Endodermal cell (in vitro differentiated cells): ENCODE data around the gene ELOA2. TPM values are rescaled to one million over a fixed set of nuclear protein-coding genes. Genes with fewer than 3 reads are reported as not detected.
"Not testable (repeated sequence)": the region's sequence is repeated elsewhere in the genome, so short reads cannot be mapped to it uniquely, and the experiment has no call there.

Experiments
- DNase-seq: peaks from one replicate; pipeline ENCODE4 v3.0.0-alpha.2; 2017
- H3K27ac ChIP-seq: 2 replicates; pipeline ENCODE4 v1.5.1; 2013; ENCODE audit warnings: mild to moderate bottlenecking, low read depth, low read length, moderate library complexity
- H3K27me3 ChIP-seq: 2 replicates; pipeline ENCODE4 v1.6.1; 2013; ENCODE audit warnings: mild to moderate bottlenecking, low read length, moderate library complexity; ENCODE audit not compliant: insufficient read depth, control insufficient read depth, poor library complexity, severe bottlenecking
- H3K36me3 ChIP-seq: 2 replicates; pipeline ENCODE4 v1.7.0; 2013; ENCODE audit warnings: mild to moderate bottlenecking, low read length, moderate library complexity; ENCODE audit not compliant: control insufficient read depth, insufficient read depth
- H3K4me1 ChIP-seq: one replicate; pipeline ENCODE4 v1.7.0; 2013; ENCODE audit warnings: low read length; ENCODE audit not compliant: control insufficient read depth, insufficient read depth
- H3K4me3 ChIP-seq: 2 replicates; pipeline ENCODE4 v1.5.1; 2013; ENCODE audit warnings: mild to moderate bottlenecking, low read length, moderate library complexity
- H3K9ac ChIP-seq: 2 replicates; pipeline ENCODE4 v1.6.1; 2013; ENCODE audit warnings: mild to moderate bottlenecking, low read length, moderate library complexity; ENCODE audit not compliant: poor library complexity, severe bottlenecking; ENCODE audit errors: extremely low read depth
- H3K9me3 ChIP-seq: 2 replicates; pipeline ENCODE4 v1.6.1; 2013; ENCODE audit warnings: mild to moderate bottlenecking, low read length, moderate library complexity; ENCODE audit not compliant: control insufficient read depth
- H3K27ac Mint-ChIP-seq: 2 replicates; pipeline ENCODE4 v1.8.0; 2020; ENCODE audit warnings: mixed read lengths
- H3K27me3 Mint-ChIP-seq: 2 replicates; pipeline ENCODE4 v1.8.0; 2021; ENCODE audit warnings: mild to moderate bottlenecking, mixed read lengths; ENCODE audit not compliant: insufficient read depth
- H3K36me3 Mint-ChIP-seq: 2 replicates; pipeline ENCODE4 v1.8.0; 2020; ENCODE audit warnings: low read depth, mixed read lengths
- H3K4me1 Mint-ChIP-seq: 2 replicates; pipeline ENCODE4 v1.8.0; 2020; ENCODE audit warnings: mixed read lengths
- H3K4me3 Mint-ChIP-seq: 2 replicates; pipeline ENCODE4 v1.8.0; 2020; ENCODE audit warnings: mild to moderate bottlenecking, moderate library complexity, mixed read lengths
- H3K9me3 Mint-ChIP-seq: 2 replicates; pipeline ENCODE4 v1.8.0; 2020; ENCODE audit warnings: mild to moderate bottlenecking, mixed read lengths
- WGBS, 2 experiments: methylation state at CpG; one replicate each; pipeline versions ENCODE4 v1.1.5 to v1.1.7; 2013; ENCODE audit warnings: missing lambda C conversion rate in 2 of 2, mixed read lengths in 1 of 2; ENCODE audit not compliant: insufficient coverage in 1 of 2, insufficient read length in 1 of 2; 5-methylcytosine and 5-hydroxymethylcytosine counted together
- total RNA-seq, 2 donors: library from RNA; stranded (reverse); fragmentation: NEBNext Ultra II Directional in 1 of 2; extraction: Animal tissue kit (Norgen Biotek cat#: 25700) in 1 of 2; gene quantifications; 2 replicates in 1 of 2; 3 replicates in 1 of 2; pipeline ENCODE4 v1.2.1, GENCODE V29; 2021

Gene ELOA2
- total RNA-seq, 2 donors from 2014 or later = not detected

DNA sequence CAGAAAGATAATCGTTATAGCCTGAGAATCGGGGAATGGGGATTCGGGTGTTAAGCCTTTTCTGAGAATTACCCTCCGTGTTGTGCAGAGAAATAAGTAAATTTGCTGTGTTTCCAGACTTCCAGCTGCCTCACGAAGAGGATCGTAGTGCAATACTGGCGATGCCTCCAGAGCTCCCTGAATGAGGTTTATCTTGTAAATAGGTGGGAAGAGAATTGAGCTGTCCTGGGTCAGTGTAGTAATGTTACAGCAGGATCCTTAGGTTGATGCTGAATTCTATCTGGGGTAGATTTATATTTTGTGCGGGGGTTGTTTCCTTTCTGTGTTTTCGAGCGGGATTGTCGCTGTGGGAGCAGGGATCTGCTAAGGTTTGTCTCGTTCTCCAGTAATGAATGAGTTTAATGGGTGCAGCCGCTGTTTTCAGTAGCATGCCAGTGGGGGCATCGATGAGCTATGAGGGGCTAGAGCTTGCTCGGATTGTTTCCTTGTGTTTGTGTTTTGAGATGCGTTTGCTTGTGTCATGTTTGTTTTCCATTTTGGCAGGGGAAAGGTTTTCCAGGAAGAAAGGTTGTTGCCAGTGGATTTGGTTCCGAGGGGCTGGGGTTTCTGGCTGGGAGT, 9.8 kb downstream of the ELOA2 start:
- not testable (repeated sequence) for H3K27me3 ChIP-seq, H3K4me1 Mint-ChIP-seq, H3K27ac Mint-ChIP-seq, H3K27me3 Mint-ChIP-seq, H3K36me3 ChIP-seq, DNase-seq, H3K4me1 ChIP-seq, H3K4me3 Mint-ChIP-seq, H3K27ac ChIP-seq, H3K9me3 ChIP-seq, H3K36me3 Mint-ChIP-seq, H3K9me3 Mint-ChIP-seq, H3K9ac ChIP-seq, H3K4me3 ChIP-seq
- WGBS, 2 experiments = 90 to 96% methylated on average over 3 of the region's 17 CpGs

DNA sequence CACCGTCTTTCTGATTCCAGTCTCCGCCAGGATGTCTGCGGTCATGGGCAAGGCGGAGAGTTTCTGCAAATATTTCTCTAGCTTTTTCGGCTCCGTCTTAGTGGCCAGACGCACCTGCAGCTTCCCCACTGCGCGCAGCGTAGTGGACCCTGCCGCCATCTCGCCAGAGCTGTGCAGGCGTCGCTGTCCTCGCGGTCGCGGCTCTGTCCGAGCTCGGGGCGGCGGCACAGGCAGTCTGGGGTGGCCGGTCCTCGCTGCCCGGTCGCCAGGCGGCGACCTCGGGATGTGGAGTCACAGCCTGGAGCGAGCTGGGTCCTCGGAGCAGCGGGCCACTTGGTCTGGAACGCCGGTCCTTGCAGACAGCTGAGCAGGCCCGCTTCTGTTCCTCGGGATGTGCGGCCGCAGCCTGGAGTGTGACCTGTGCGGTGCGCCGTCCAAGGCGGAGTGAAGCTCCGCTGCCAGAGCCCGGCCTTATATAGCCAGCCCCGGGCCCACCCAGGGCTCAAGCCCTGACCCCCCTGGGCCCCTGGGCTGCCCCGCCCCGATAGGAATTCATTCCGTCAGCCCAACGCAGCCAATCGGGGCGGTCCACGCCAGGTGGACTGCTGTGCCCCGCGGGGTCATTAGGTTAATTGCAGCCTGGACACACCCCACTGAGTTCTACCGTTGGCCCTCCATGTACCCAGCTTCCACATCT, 11.5 kb downstream of the ELOA2 start:
- DNase-seq, H3K36me3 Mint-ChIP-seq, H3K4me3 Mint-ChIP-seq, H3K36me3 ChIP-seq, H3K4me3 ChIP-seq, H3K27ac ChIP-seq, H3K27ac Mint-ChIP-seq, H3K9ac ChIP-seq, H3K9me3 ChIP-seq, H3K4me1 ChIP-seq, H3K27me3 ChIP-seq, H3K4me1 Mint-ChIP-seq, H3K9me3 Mint-ChIP-seq, H3K27me3 Mint-ChIP-seq: not testable (repeated sequence)
- no CpG with 5 or more reads among the region's 55 CpGs for WGBS, 2 experiments

DNA sequence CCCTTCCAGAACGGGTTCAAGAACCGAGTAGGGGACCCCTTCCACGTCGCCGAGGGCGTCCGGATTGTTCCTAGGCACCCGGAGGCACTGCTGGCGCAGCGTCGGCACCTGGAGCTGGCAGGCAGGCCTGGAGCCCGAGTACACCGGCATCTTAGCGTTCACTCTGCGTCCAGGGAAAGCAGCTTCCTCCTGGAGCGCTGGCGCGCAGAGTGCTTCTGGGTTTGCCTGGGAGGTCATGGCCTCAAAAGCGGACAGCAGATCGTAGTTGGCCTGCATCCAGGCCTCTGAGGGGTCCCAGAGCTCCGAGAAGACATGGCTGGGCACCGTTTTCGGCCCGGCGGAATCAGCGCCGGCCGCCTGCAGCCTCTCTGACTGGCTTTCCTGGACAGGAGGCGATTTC, 12.6 kb downstream of the ELOA2 start:
- H3K36me3 ChIP-seq, H3K27ac Mint-ChIP-seq, H3K9me3 ChIP-seq, H3K9me3 Mint-ChIP-seq, H3K27me3 ChIP-seq, H3K36me3 Mint-ChIP-seq, H3K27me3 Mint-ChIP-seq, H3K4me1 ChIP-seq, H3K4me3 Mint-ChIP-seq, H3K4me1 Mint-ChIP-seq, H3K27ac ChIP-seq, H3K9ac ChIP-seq, DNase-seq, H3K4me3 ChIP-seq: not testable (repeated sequence)
- WGBS, 2 experiments = 95% methylated on average over 8 of the region's 29 CpGs; no CpG with 5 or more reads in 1 of the 2 experiments

DNA sequence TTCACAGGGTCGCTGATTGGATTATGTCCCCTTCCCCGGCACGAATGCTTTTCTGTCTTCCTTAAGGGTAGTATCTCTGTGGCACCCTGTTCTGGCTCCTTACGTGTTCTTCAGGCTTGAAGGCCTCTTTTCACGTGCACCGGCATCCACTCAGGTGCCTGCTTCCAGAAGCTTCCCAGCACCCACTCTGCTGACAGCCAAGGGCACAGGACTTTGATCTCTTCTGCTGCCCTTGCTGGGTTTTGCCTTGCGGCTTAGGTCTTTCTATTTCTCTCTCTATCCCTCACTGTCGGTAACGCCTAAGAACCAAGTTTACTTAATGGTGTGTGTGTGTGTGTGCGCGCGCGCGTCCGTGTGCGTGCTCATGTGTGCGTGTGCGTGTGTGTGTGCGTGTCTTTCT, 14.7 kb downstream of the ELOA2 start:
- not testable (repeated sequence) for H3K27me3 ChIP-seq, H3K4me1 ChIP-seq, H3K9me3 ChIP-seq, H3K4me1 Mint-ChIP-seq, H3K9me3 Mint-ChIP-seq, H3K36me3 ChIP-seq, DNase-seq, H3K27ac Mint-ChIP-seq, H3K36me3 Mint-ChIP-seq, H3K9ac ChIP-seq, H3K27ac ChIP-seq, H3K27me3 Mint-ChIP-seq, H3K4me3 Mint-ChIP-seq, H3K4me3 ChIP-seq
- no CpG with 5 or more reads among the region's 19 CpGs for WGBS, 2 experiments

DNA sequence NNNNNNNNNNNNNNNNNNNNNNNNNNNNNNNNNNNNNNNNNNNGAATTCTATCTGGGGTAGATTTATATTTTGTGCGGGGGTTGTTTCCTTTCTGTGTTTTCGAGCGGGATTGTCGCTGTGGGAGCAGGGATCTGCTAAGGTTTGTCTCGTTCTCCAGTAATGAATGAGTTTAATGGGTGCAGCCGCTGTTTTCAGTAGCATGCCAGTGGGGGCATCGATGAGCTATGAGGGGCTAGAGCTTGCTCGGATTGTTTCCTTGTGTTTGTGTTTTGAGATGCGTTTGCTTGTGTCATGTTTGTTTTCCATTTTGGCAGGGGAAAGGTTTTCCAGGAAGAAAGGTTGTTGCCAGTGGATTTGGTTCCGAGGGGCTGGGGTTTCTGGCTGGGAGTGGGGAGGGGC, 15.6 kb downstream of the ELOA2 start:
- not testable (repeated sequence) for H3K27ac ChIP-seq, H3K4me3 Mint-ChIP-seq, H3K27me3 Mint-ChIP-seq, H3K4me1 Mint-ChIP-seq, H3K36me3 Mint-ChIP-seq, H3K9me3 Mint-ChIP-seq, H3K27ac Mint-ChIP-seq, DNase-seq, H3K36me3 ChIP-seq, H3K27me3 ChIP-seq, H3K4me3 ChIP-seq, H3K4me1 ChIP-seq, H3K9me3 ChIP-seq, H3K9ac ChIP-seq
- no CpG with 5 or more reads among the region's 10 CpGs for WGBS, 2 experiments

Other genes with a start within 250 kb of the ELOA2 start
- gene PIAS2, start 118.1 kb downstream of the ELOA2 start, total RNA-seq = 10 to 100 TPM; 34.8 to 52.0 TPM
- gene KATNAL2, start 118.0 kb downstream of the ELOA2 start, total RNA-seq = 1 to 10 TPM; 4.2 to 6.4 TPM
- 10 to 100 TPM; 53.6 to 76.8 TPM for gene HDHD2, start 114.9 kb upstream of the ELOA2 start, total RNA-seq
- 10 to 100 TPM in 1 of 2 donors, 1 to 10 TPM in 1; 6.1 to 10.3 TPM for gene IER3IP1, start 140.7 kb upstream of the ELOA2 start, total RNA-seq
- under 1 TPM in 1 of 2 donors, not detected in 1; 0.18 TPM for gene SKOR2, start 216.0 kb upstream of the ELOA2 start, total RNA-seq